AG04450 (cell line): ENCODE measurements around the gene TMEM150B. TPM values are rescaled to one million over a fixed set of nuclear protein-coding genes. Genes with fewer than 3 reads are reported as not detected.

Experiments used
- CTCF ChIA-PET: fragments of 300-600, 350-600 bp; formaldehyde crosslinking; extraction: SDS; loops from one replicate; lab custom pipeline; 2022; ENCODE audit warnings: antibody characterized with exemption, inconsistent platforms; lab: Charles Lee
- POLR2A ChIA-PET: fragments of 350-600 bp; formaldehyde crosslinking; extraction: SDS; loops from one replicate; lab custom pipeline; 2021; ENCODE audit warnings: antibody characterized with exemption, inconsistent platforms; lab: Yijun Ruan, JAX
- DNase-seq: peaks from one replicate; pipeline ENCODE4 v3.0.0-alpha.2; 2011; ENCODE audit warnings: low read depth, low spot score
- H3K27ac ChIP-seq: one replicate; pipeline ENCODE4 v1.5.1; 2012; ENCODE audit warnings: low read depth, low read length, control low read depth
- H3K27me3 ChIP-seq: one replicate; pipeline ENCODE4 v1.6.0; 2012; ENCODE audit warnings: low read length; ENCODE audit not compliant: control insufficient read depth, insufficient read depth
- H3K4me3 ChIP-seq: 2 replicates; pipeline ENCODE4 v1.5.1; 2011; ENCODE audit warnings: mild to moderate bottlenecking, low read depth, low read length, control low read depth
- H3K9me3 ChIP-seq: 2 replicates; pipeline ENCODE4 v1.5.1; 2012; ENCODE audit warnings: low read length; ENCODE audit not compliant: control insufficient read depth, insufficient read depth
- polyA plus RNA-seq: library from polyadenylated mRNA; depleted of rRNA; stranded (reverse); fragments of >200 nt; gene quantifications from 2 replicates; pipeline ENCODE4 v1.2.3, GENCODE V29; 2011; rRNA removed
- TF ChIP-seq, protein P1 (sequence below): IDR thresholded peaks from 2 replicates; pipeline ENCODE4 v1.5.1; 2011; ENCODE audit warnings: low read depth, low read length, control low read depth, inconsistent platforms

TMEM150B gene
- polyA plus RNA-seq, 1 experiment, result not detected

DNA sequence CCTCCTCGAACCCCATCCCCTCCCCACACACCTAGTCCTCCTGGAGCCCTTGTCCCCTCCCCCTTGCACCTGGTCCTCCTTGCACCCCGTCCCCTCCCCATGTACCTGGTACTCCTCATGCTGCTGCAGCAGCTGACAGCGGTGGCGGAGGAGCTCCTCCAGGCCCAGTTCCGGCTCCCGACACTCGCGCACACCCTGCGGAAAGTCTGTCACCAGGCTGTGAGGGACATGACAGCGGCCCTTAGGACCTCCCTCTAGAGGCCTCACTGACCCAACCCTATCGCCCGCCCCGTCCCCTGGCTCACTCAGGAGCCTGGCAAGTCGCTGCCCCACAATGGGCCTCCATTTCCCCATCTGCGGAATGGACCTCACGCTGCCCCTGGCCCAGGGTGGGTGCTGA, 60.0 kb downstream of the TMEM150B start:
- TF ChIP-seq, protein P1, sequence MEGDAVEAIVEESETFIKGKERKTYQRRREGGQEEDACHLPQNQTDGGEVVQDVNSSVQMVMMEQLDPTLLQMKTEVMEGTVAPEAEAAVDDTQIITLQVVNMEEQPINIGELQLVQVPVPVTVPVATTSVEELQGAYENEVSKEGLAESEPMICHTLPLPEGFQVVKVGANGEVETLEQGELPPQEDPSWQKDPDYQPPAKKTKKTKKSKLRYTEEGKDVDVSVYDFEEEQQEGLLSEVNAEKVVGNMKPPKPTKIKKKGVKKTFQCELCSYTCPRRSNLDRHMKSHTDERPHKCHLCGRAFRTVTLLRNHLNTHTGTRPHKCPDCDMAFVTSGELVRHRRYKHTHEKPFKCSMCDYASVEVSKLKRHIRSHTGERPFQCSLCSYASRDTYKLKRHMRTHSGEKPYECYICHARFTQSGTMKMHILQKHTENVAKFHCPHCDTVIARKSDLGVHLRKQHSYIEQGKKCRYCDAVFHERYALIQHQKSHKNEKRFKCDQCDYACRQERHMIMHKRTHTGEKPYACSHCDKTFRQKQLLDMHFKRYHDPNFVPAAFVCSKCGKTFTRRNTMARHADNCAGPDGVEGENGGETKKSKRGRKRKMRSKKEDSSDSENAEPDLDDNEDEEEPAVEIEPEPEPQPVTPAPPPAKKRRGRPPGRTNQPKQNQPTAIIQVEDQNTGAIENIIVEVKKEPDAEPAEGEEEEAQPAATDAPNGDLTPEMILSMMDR, result no peak
- ChIA-PET POLR2A (no interaction called here), CTCF (no interaction called here)
- no peak overlapping the region for H3K27ac ChIP-seq
- DNase-seq, result no peak
- peaks cover 5% of the 10 kb centered on the region; the same call in 1 of the 2 replicates for H3K9me3 ChIP-seq
- no peaks in the 10 kb centered on the region for H3K27me3 ChIP-seq
- H3K4me3 ChIP-seq, result no peak overlapping the region

DNA sequence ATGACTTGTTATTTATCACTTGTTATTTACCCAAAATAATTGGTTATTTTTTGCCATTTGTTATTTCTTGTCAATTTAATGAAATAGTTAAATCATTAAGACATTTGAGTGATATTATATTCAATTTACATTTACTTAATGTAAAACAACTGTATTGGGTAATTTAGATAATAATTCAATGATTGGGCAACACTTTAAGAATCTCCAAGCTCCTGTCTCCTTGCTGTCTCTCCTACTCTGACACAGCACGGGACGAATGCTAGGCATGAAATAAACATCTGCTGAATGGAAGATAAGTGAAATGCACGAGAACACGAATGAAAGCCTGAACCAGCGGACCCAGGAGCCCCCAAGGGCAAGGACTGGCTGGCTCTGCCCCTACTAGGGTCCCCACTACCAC, 60.6 kb downstream of the TMEM150B start:
- Histone ChIP-seq H3K9me3 (peaks cover 5% of the 10 kb centered on the region; the same call in 1 of the 2 replicates), H3K27me3 (no peaks in the 10 kb centered on the region), H3K27ac (no peak overlapping the region), H3K4me3 (no peak overlapping the region)
- TF ChIP-seq, protein P1, result no peak
- ChIA-PET POLR2A (no interaction called here), CTCF (no interaction called here)
- no peak for DNase-seq

Other genes with a start within 250 kb of the TMEM150B start
- 1.5 and 2.3 TPM in 2 replicates for gene EPS8L1, start 249.5 kb downstream of the TMEM150B start, polyA plus RNA-seq
- 24.2 and 30.0 TPM in 2 replicates for gene PPP1R12C, start 207.7 kb downstream of the TMEM150B start, polyA plus RNA-seq
- gene TNNT1, start 176.1 kb downstream of the TMEM150B start, polyA plus RNA-seq, result 2.8 and 3.3 TPM in 2 replicates
- 0.20 and 0.21 TPM in 2 replicates for gene TNNI3, start 167.6 kb downstream of the TMEM150B start, polyA plus RNA-seq
- 0.21 TPM in 1 of 2 replicates, not detected in the other for gene DNAAF3, start 158.7 kb downstream of the TMEM150B start, polyA plus RNA-seq
- gene SYT5, start 145.1 kb downstream of the TMEM150B start, polyA plus RNA-seq, result 0.06 and 0.15 TPM in 2 replicates
- 1.3 and 1.9 TPM in 2 replicates for gene PTPRH, start 115.8 kb downstream of the TMEM150B start, polyA plus RNA-seq
- gene TMEM86B, start 96.6 kb downstream of the TMEM150B start, polyA plus RNA-seq, result 0.87 and 1.2 TPM in 2 replicates
- 24.5 and 30.1 TPM in 2 replicates for gene PPP6R1, start 66.3 kb downstream of the TMEM150B start, polyA plus RNA-seq
- 18.5 and 27.4 TPM in 2 replicates for gene HSPBP1, start 45.2 kb downstream of the TMEM150B start, polyA plus RNA-seq
- gene BRSK1, start 41.3 kb downstream of the TMEM150B start, polyA plus RNA-seq, result 9.5 and 11.2 TPM in 2 replicates
- 2.6 and 3.7 TPM in 2 replicates for gene KMT5C, start 14.5 kb upstream of the TMEM150B start, polyA plus RNA-seq
- gene COX6B2, start 29.4 kb upstream of the TMEM150B start, polyA plus RNA-seq, result 0.16 and 0.19 TPM in 2 replicates
- not detected in 2 replicates for gene GARIN5B, start 37.9 kb upstream of the TMEM150B start, polyA plus RNA-seq
- gene IL11, start 45.1 kb upstream of the TMEM150B start, polyA plus RNA-seq, result 14.8 and 19.9 TPM in 2 replicates
- gene TMEM190, start 51.5 kb upstream of the TMEM150B start, polyA plus RNA-seq, result 0.32 and 0.50 TPM in 2 replicates
- gene TMEM238, start 59.0 kb upstream of the TMEM150B start, polyA plus RNA-seq, result not detected in 2 replicates
- gene RPL28, start 60.6 kb upstream of the TMEM150B start, polyA plus RNA-seq, result 325 and 535 TPM in 2 replicates
- gene UBE2S, start 82.4 kb upstream of the TMEM150B start, polyA plus RNA-seq, result 28.9 and 39.0 TPM in 2 replicates
- 0.01 TPM in 1 of 2 replicates, not detected in the other for gene SHISA7, start 118.0 kb upstream of the TMEM150B start, polyA plus RNA-seq
- gene ISOC2, start 136.3 kb upstream of the TMEM150B start, polyA plus RNA-seq, result 45.1 and 72.2 TPM in 2 replicates
- not detected in 2 replicates for gene C19orf85, start 139.4 kb upstream of the TMEM150B start, polyA plus RNA-seq
- 0.12 and 0.31 TPM in 2 replicates for gene ZNF628, start 151.3 kb upstream of the TMEM150B start, polyA plus RNA-seq
- gene NAT14, start 159.8 kb upstream of the TMEM150B start, polyA plus RNA-seq, result 19.4 and 30.6 TPM in 2 replicates
- 2.1 and 3.1 TPM in 2 replicates for gene SSC5D, start 163.1 kb upstream of the TMEM150B start, polyA plus RNA-seq
- 0.10 and 0.15 TPM in 2 replicates for gene SBK2, start 211.8 kb upstream of the TMEM150B start, polyA plus RNA-seq
- gene SBK3, start 220.2 kb upstream of the TMEM150B start, polyA plus RNA-seq, result not detected in 2 replicates